Measurements from ENCODE around the gene QRICH2.

The QRICH2 gene

DNA sequence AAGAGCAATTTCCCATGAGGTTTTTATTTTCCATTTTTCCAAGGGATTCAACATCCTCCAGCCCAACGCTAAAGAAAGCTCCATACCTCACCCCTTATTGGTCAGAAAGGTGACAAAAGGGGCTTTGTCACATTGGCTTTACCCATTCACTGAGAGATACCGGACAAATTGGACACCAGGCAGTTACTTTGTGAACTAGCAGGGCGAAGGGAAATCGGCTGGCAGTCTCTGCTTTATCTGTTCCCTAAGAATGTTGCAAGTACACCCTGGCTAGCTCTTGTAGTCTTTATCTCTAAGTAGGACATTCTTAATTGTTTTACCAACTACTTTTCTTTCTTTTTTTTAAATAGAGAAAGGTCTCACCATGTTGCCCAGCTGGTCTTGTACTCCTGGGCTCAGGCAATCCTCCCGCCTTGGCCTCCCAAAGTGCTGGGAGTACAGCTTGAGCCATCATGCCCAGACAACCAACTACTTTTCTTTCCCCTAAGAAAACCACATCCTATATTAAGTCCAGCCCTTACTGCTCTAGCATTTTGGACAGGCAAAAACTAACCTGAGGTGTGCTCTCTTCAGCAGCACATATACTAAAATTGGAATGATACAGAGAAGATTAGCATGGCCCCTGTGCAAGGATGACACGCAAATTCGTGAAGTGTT is 28.8 kb upstream of the QRICH2 start:
- TF ChIP-seq ELF4 (IDR thresholded peaks at IDR 0.05): no peak
- no peak for TF ChIP-seq LEF1 (IDR thresholded peaks at IDR 0.05; ENCODE audit: borderline replicate concordance)
- no peak for TF ChIP-seq ZNF384 (IDR thresholded peaks at IDR 0.05)
- no peak for TF ChIP-seq TARDBP (IDR thresholded peaks at IDR 0.05)
- TF ChIP-seq CTBP1 (IDR thresholded peaks at IDR 0.05; ENCODE audit: borderline replicate concordance): no peak
- TF ChIP-seq PKNOX1 (IDR thresholded peaks at IDR 0.05): no peak
- no peak for TF ChIP-seq SUZ12 (IDR thresholded peaks at IDR 0.05)
- TF ChIP-seq HDGF (IDR thresholded peaks at IDR 0.05; ENCODE audit: borderline replicate concordance): no peak
- ChIA-PET CTCF (interaction anchor here (0.8 kb wide), 1 partner anchor 48 kb away, joined by 3 read pairs; no protein-coding TSS in a partner anchor), POLR2A (interaction anchor here (1.7 kb wide), 1 partner anchor 17 kb away, joined by 5 read pairs; the partner anchor contains the start of gene PRPSAP1)

DNA sequence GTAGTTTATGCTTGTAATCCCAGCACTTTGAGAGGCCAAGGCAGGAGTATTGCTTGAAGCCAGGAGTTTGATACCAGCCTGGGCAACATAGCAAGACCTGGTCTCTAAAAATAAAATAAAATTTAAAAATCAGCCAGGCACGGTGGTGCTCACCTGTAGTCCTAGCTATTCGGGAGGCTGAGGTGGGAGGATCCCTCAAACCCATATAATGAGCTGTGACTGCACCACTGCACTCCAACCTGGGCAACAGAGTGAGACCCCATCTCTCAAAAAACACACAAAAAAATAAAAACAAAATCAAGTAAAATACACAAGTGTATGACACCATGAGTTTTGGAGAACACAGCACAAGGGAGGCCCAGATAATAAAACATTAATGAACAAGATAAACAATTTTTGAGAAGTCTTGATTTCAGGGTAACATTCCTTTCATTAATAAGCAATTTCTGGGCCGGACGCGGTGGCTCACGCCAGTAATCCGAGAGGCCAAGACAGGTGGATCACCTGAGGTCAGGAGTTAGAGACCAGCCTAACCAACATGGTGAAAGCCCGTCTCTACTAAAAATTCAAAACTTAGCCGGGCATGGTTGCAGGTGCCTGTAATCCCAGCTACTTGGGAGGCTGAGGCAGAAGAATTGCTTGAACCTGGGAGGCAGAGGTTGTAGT is 27.8 kb upstream of the QRICH2 start:
- no peak for TF ChIP-seq BHLHE40 (IDR thresholded peaks at IDR 0.05; ENCODE audit: borderline replicate concordance)
- TF ChIP-seq ELF4 (IDR thresholded peaks at IDR 0.05): no peak
- no peak for TF ChIP-seq PKNOX1 (IDR thresholded peaks at IDR 0.05)
- TF ChIP-seq SUZ12 (IDR thresholded peaks at IDR 0.05): no peak
- no peak for TF ChIP-seq FOXA1 (IDR thresholded peaks at IDR 0.05)
- TF ChIP-seq TARDBP (IDR thresholded peaks at IDR 0.05): no peak
- no peak for TF ChIP-seq ZNF384 (IDR thresholded peaks at IDR 0.05)
- no peak for TF ChIP-seq NFRKB (IDR thresholded peaks at IDR 0.05)
- no peak for TF ChIP-seq L3MBTL2 (conservative IDR thresholded peaks at IDR 0.05)
- TF ChIP-seq HDGF (IDR thresholded peaks at IDR 0.05; ENCODE audit: borderline replicate concordance): no peak
- TF ChIP-seq LEF1 (IDR thresholded peaks at IDR 0.05; ENCODE audit: borderline replicate concordance): no peak
- TF ChIP-seq CTBP1 (IDR thresholded peaks at IDR 0.05; ENCODE audit: borderline replicate concordance): no peak
- no peak for TF ChIP-seq ARNT (IDR thresholded peaks at IDR 0.05)
- ChIA-PET POLR2A (no interaction called here), CTCF (interaction anchor here (0.6 kb wide), 1 partner anchor 16 kb away, joined by 5 read pairs; no protein-coding TSS in a partner anchor)
- no peak for DNase-seq (ENCODE audit: extremely low spot score)

More for the DNA sequence above, 28.8 kb upstream of the QRICH2 start:
- DNase-seq (ENCODE audit: extremely low spot score): no peak

GRCh38 chr17:76333673-76334505 is 25.8 kb upstream of the QRICH2 start:
- POLR2A ChIA-PET: no interaction called here
- DNase-seq (ENCODE audit: extremely low spot score): no peak
- CTCF ChIA-PET: no interaction called here
- TF ChIP-seq ARNT (IDR thresholded peaks at IDR 0.05): no peak
- no peak for TF ChIP-seq L3MBTL2 (conservative IDR thresholded peaks at IDR 0.05)
- no peak for TF ChIP-seq SUZ12 (IDR thresholded peaks at IDR 0.05)
- TF ChIP-seq ELF4 (IDR thresholded peaks at IDR 0.05): no peak
- no peak for TF ChIP-seq TARDBP (IDR thresholded peaks at IDR 0.05)
- no peak for TF ChIP-seq PKNOX1 (IDR thresholded peaks at IDR 0.05)
- no peak for TF ChIP-seq BHLHE40 (IDR thresholded peaks at IDR 0.05; ENCODE audit: borderline replicate concordance)
- TF ChIP-seq FOXM1 (IDR thresholded peaks at IDR 0.05; ENCODE audit: borderline replicate concordance): no peak
- TF ChIP-seq LEF1 (IDR thresholded peaks at IDR 0.05; ENCODE audit: borderline replicate concordance): no peak
- no peak for TF ChIP-seq HDGF (IDR thresholded peaks at IDR 0.05; ENCODE audit: borderline replicate concordance)
- TF ChIP-seq CTBP1 (IDR thresholded peaks at IDR 0.05; ENCODE audit: borderline replicate concordance): no peak
- no peak for TF ChIP-seq FOXA1 (IDR thresholded peaks at IDR 0.05)

DNA sequence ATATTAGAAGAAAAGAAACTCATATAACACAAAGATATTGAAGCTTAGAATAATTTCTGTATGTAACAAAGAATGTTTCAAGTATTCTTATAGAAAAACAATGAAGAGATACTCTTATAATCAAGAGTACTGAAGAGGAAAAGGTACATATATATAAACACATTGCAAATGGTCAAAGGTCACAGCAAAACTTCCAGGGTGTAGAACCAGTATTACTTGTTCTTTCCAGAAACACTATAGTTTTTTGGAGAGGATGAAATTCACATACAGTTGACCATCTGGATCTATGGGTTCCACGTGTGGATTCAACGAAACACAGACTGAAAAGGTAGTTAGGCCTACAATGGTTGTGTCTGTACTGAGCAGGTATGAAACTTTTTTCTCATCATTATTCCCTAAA is 23.0 kb upstream of the QRICH2 start:
- ChIA-PET POLR2A (interaction anchor here (1.5 kb wide), 1 partner anchor 23 kb away, joined by 4 read pairs; the partner anchor contains the start of gene PRPSAP1), CTCF (interaction anchor here (1.1 kb wide), 1 partner anchor 67 kb away, joined by 5 read pairs; no protein-coding TSS in a partner anchor)
- DNase-seq (ENCODE audit: extremely low spot score): no peak
- TF ChIP-seq L3MBTL2 (conservative IDR thresholded peaks at IDR 0.05) (no peak), FOXK2 (IDR thresholded peaks at IDR 0.05) (no peak), ZNF384 (IDR thresholded peaks at IDR 0.05) (no peak), BHLHE40 (IDR thresholded peaks at IDR 0.05; ENCODE audit: borderline replicate concordance) (no peak), CTBP1 (IDR thresholded peaks at IDR 0.05; ENCODE audit: borderline replicate concordance) (no peak), NFRKB (IDR thresholded peaks at IDR 0.05) (no peak), ELF4 (IDR thresholded peaks at IDR 0.05) (no peak), SUZ12 (IDR thresholded peaks at IDR 0.05) (no peak)

GRCh38 chr17:76329664-76330063 is 21.6 kb upstream of the QRICH2 start:
- no peak for DNase-seq (ENCODE audit: extremely low spot score)
- POLR2A ChIA-PET: interaction anchor here (1.5 kb wide), 1 partner anchor 24 kb away, joined by 4 read pairs; the partner anchor contains the start of gene PRPSAP1
- no peak for TF ChIP-seq FOXA1 (IDR thresholded peaks at IDR 0.05)
- TF ChIP-seq FOXM1 (IDR thresholded peaks at IDR 0.05; ENCODE audit: borderline replicate concordance): no peak
- no peak for TF ChIP-seq ELF4 (IDR thresholded peaks at IDR 0.05)
- TF ChIP-seq LEF1 (IDR thresholded peaks at IDR 0.05; ENCODE audit: borderline replicate concordance): no peak
- no peak for TF ChIP-seq ZNF384 (IDR thresholded peaks at IDR 0.05)
- no peak for TF ChIP-seq NFRKB (IDR thresholded peaks at IDR 0.05)
- TF ChIP-seq L3MBTL2 (conservative IDR thresholded peaks at IDR 0.05): no peak
- no peak for TF ChIP-seq HDGF (IDR thresholded peaks at IDR 0.05; ENCODE audit: borderline replicate concordance)
- no peak for TF ChIP-seq PKNOX1 (IDR thresholded peaks at IDR 0.05)
- TF ChIP-seq CTBP1 (IDR thresholded peaks at IDR 0.05; ENCODE audit: borderline replicate concordance): no peak
- no peak for TF ChIP-seq TARDBP (IDR thresholded peaks at IDR 0.05)
- TF ChIP-seq FOXK2 (IDR thresholded peaks at IDR 0.05): no peak
- TF ChIP-seq SUZ12 (IDR thresholded peaks at IDR 0.05): no peak
- CTCF ChIA-PET: interaction anchor here (0.6 to 0.7 kb wide), 3 partner anchors 25 to 82 kb away, joined by 3 to 6 read pairs (median 3); no protein-coding TSS in a partner anchor
